GM12892 (cell line): ENCODE data around the gene OR52W1.

Experiments
- POLR2A ChIP-seq: IDR thresholded peaks from 2 replicates; pipeline ENCODE4 v1.6.1; 2011; ENCODE audit warnings: low read depth, low read length, control low read depth
- POLR2AphosphoS5 ChIP-seq: IDR thresholded peaks from 2 replicates; pipeline ENCODE4 v1.6.1; 2011; ENCODE audit warnings: low read depth, low read length, control low read depth

DNA sequence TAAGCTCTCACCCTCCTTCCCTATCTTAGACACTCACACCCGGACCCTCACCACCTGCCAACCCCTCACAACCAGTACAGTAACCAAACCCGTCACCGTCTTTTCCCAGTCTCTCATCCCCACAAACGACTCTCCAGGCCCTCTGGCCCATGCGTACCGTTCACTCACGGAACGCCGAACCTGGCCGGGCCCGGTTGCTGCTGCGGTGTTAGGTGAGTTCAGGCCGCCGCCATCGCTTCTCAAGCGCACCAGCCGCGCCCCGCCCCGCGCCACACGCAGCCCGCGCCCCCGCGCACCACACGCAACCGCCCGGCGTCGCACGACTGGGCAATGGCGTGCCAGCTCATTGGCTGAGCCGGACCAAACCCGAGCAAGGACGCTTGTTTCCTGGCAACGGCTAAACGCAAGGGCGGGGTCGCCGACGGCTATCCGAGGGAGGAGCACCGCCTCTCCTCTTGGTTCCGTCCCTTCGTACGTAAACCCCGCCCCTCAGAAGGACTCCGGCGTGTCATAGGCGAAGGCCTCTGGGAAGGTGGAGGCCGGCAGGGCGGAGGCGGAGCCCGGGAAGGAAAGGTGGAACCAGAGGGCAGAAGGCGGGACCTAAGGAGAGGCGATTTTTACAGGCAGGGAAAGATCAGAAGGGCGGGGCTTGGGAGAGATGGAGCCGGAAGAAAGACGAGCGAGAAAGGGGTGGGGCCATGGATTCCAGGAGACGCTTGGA, 35.5 kb downstream of the OR52W1 start, which contains the start of gene FHIP1B:
- TF ChIP-seq POLR2A (peak; percentile 60; the same call in 1 of the 2 replicates), POLR2AphosphoS5 (peak; percentile 59; the same call in 1 of the 2 replicates)
